GM12878 (cell line): ENCODE results near the gene MORF4L2. TPM values are rescaled to one million over a fixed set of nuclear protein-coding genes. Genes with fewer than 3 reads are reported as not detected.

ENCODE experiments used
- ATAC-seq: fragments of 200-7000 bp; cut with Tn5 transposase; 3 replicates; pipeline ENCODE4 v1.9.1; 2020; ENCODE audit warnings: mild to moderate bottlenecking, moderate library complexity
- BruUV-seq: library from RNA; stranded (reverse); fragments of 400-500 nt; replicated peaks from 2 replicates; lab custom pipeline; 2021; lab: Mats Ljungman, UMichigan
- CTCF ChIA-PET: fragments of 300-600 bp; sonication (Branson Sonifier 250); formaldehyde crosslinking; extraction: SDS; loops from one replicate; lab custom pipeline; 2021; ENCODE audit warnings: inconsistent platforms; lab: Yijun Ruan, JAX
- POLR2A ChIA-PET: fragments of 350-600 bp; formaldehyde crosslinking; extraction: SDS; loops from one replicate; lab custom pipeline; 2021; ENCODE audit warnings: inconsistent platforms; lab: Charles Lee
- RAD21 ChIA-PET: fragments of 300-600 bp; sonication (Branson Sonifier 250); formaldehyde crosslinking; loops from one replicate; lab custom pipeline; 2023; ENCODE audit warnings: antibody characterized with exemption; ENCODE audit not compliant: unreplicated experiment; lab: Charles Lee
- SMC1A ChIA-PET: fragments of 300-600 bp; sonication (Branson Sonifier 250); formaldehyde crosslinking; loops from one replicate; lab custom pipeline; 2023; ENCODE audit not compliant: unreplicated experiment, uncharacterized antibody; lab: Charles Lee
- DNase-seq: peaks from one replicate; pipeline ENCODE4 v3.0.0-alpha.2; 2011; ENCODE audit warnings: low read depth, low spot score
- FAIRE-seq: peaks from 3 replicates; lab custom pipeline; 2011; peaks lifted over from hg19 to GRCh38; lab: Jason Lieb, UNC
- H2AFZ ChIP-seq: 2 replicates; pipeline ENCODE4 v1.6.0; 2011; ENCODE audit warnings: low read depth, low read length, control low read depth; ENCODE audit not compliant: control insufficient read depth
- H3K27ac ChIP-seq: 2 replicates; pipeline ENCODE4 v1.5.1; 2011; ENCODE audit warnings: control low read depth; ENCODE audit not compliant: control insufficient read depth, insufficient read depth
- H3K27me3 ChIP-seq, 2 experiments: replicated peaks in 1 of 2; 2 replicates each; pipeline versions ENCODE4 v1.6.0 to v1.6.1; 2011; ENCODE audit warnings: low read length in 1 of 2; ENCODE audit not compliant: control insufficient read depth in 2 of 2, insufficient read depth in 2 of 2
- H3K36me3 ChIP-seq, 2 experiments: 2 replicates each; pipeline ENCODE4 v1.5.1; 2011; ENCODE audit warnings: low read length in 1 of 2; ENCODE audit not compliant: control insufficient read depth in 2 of 2, insufficient read depth in 2 of 2
- H3K4me1 ChIP-seq: 2 replicates; pipeline ENCODE4 v1.6.1; 2011; ENCODE audit warnings: mild to moderate bottlenecking, low read length, moderate library complexity, mixed read lengths; ENCODE audit not compliant: control insufficient read depth, insufficient read depth
- H3K4me2 ChIP-seq: 2 replicates; pipeline ENCODE4 v1.6.0; 2011; ENCODE audit warnings: control low read depth; ENCODE audit not compliant: control insufficient read depth, insufficient read depth
- H3K4me3 ChIP-seq: fragments of 200-600 bp; sonication (generic); 2 replicates; pipeline ENCODE4 v1.5.1; 2016
- H3K79me2 ChIP-seq: 2 replicates; pipeline ENCODE4 v1.6.0; 2011; ENCODE audit warnings: low read length; ENCODE audit not compliant: control insufficient read depth, insufficient read depth
- H3K9ac ChIP-seq: 2 replicates; pipeline ENCODE4 v1.8.0; 2011; ENCODE audit warnings: low read length, control low read depth, mixed read lengths; ENCODE audit not compliant: control insufficient read depth, insufficient read depth
- H3K9me3 ChIP-seq: replicated peaks from 3 replicates; pipeline ENCODE4 v1.5.1; 2011; ENCODE audit warnings: mild to moderate bottlenecking, low read length; ENCODE audit not compliant: control insufficient read depth, insufficient read depth
- H4K20me1 ChIP-seq: 2 replicates; pipeline ENCODE4 v1.6.0; 2011; ENCODE audit not compliant: control insufficient read depth, insufficient read depth
- CBFB ChIP-seq: IDR thresholded peaks from 2 replicates; pipeline ENCODE4 v1.6.1; 2016; ENCODE audit warnings: antibody characterized with exemption, low read depth
- NFIC ChIP-seq: IDR thresholded peaks from 2 replicates; pipeline ENCODE4 v1.6.1; 2012; ENCODE audit warnings: low read depth, mild to moderate bottlenecking, inconsistent platforms, low read length, moderate library complexity
- RAD51 ChIP-seq: fragments of 450-650 bp; IDR thresholded peaks from 2 replicates; pipeline ENCODE4 v1.6.1; 2016; ENCODE audit warnings: moderate library complexity, mild to moderate bottlenecking, inconsistent platforms
- RELA ChIP-seq: fragments of 450-650 bp; IDR thresholded peaks from 2 replicates; pipeline ENCODE4 v1.8.0; 2014; ENCODE audit warnings: borderline replicate concordance; ENCODE audit not compliant: partially characterized antibody
- ZNF207 ChIP-seq: fragments of 450-650 bp; IDR thresholded peaks from 2 replicates; pipeline ENCODE4 v1.6.1; 2014; ENCODE audit warnings: antibody characterized with exemption, mild to moderate bottlenecking, borderline replicate concordance
- ZNF622 ChIP-seq: fragments of 450-650 bp; IDR thresholded peaks from 2 replicates; pipeline ENCODE4 v1.6.1; 2017; ENCODE audit warnings: mild to moderate bottlenecking, inconsistent platforms
- WGBS: methylation state at CpG from one replicate; pipeline ENCODE4 v1.1.6; 2016; ENCODE audit warnings: low lambda C conversion rate; ENCODE audit not compliant: insufficient replicate concordance, insufficient coverage; ENCODE audit errors: missing lambda C conversion rate; 5-methylcytosine and 5-hydroxymethylcytosine counted together
- in situ Hi-C: fragments of 300-500 bp; cut with MboI; formaldehyde crosslinking; loops from 9 replicates; pipeline ENCODE4 v1.14.3; 2018; ENCODE audit warnings: mixed read lengths
- intact Hi-C: fragments of 100-400 bp; cut with micrococcal nuclease; formaldehyde crosslinking; loops from one replicate; pipeline ENCODE4 v1.14.2; 2022; ENCODE audit not compliant: unreplicated experiment
- polyA plus RNA-seq, 11 experiments: library from polyadenylated mRNA; depleted of rRNA in 4 of 11; unstranded in 6 of 11; stranded (reverse) in 5 of 11; fragments of >200 nt; fragmentation: Nextera tagmentation in 4 of 11; fragmentation: Illumina TruSeq in 1 of 11; extraction: Ambion mirVana in 4 of 11; extraction: Trizol in 1 of 11; gene quantifications; 1 replicate in 1 of 11; 2 replicates in 10 of 11; pipeline versions ENCODE4 v1.2.1 to v1.2.3, GENCODE V29; 2011 to 2016; ENCODE audit warnings: inconsistent platforms in 2 of 11, missing spikeins in 2 of 11, low read depth in 1 of 11
- total RNA-seq, 4 experiments: library from RNA; depleted of rRNA in 3 of 4; stranded (reverse); fragments of >200 nt in 3 of 4; fragmentation: Illumina TruSeq in 1 of 4; extraction: Trizol in 1 of 4; gene quantifications; 2 replicates each; pipeline versions ENCODE4 v1.2.1 to v1.2.3, GENCODE V29; 2013 to 2021
- TF ChIP-seq, protein P1 (sequence below): fragments of 450-650 bp; IDR thresholded peaks from 2 replicates; pipeline ENCODE4 v1.6.1; 2016; ENCODE audit warnings: mild to moderate bottlenecking, moderate library complexity, borderline replicate concordance
- TF ChIP-seq, protein P2 (sequence below): fragments of 450-650 bp; IDR thresholded peaks from 2 replicates; pipeline ENCODE4 v1.6.1; 2017; ENCODE audit warnings: borderline replicate concordance
- TF ChIP-seq, protein P3 (sequence below): fragments of 450-650 bp; formaldehyde crosslinking; IDR thresholded peaks from 2 replicates; pipeline ENCODE4 v1.5.0; 2022; ENCODE audit warnings: mild to moderate bottlenecking, missing genetic modification characterization
- TF ChIP-seq, protein P4 (sequence below): fragments of 450-650 bp; conservative IDR thresholded peaks from 2 replicates; pipeline ENCODE4 v1.6.1; 2017; ENCODE audit warnings: mild to moderate bottlenecking, moderate library complexity

The MORF4L2 gene
- total and polyA plus RNA-seq, 10 of the 15 experiments (the other 5 are each of a cell fraction or from before 2014, with no cell fraction given): 118 to 311 (median 199) TPM

DNA sequence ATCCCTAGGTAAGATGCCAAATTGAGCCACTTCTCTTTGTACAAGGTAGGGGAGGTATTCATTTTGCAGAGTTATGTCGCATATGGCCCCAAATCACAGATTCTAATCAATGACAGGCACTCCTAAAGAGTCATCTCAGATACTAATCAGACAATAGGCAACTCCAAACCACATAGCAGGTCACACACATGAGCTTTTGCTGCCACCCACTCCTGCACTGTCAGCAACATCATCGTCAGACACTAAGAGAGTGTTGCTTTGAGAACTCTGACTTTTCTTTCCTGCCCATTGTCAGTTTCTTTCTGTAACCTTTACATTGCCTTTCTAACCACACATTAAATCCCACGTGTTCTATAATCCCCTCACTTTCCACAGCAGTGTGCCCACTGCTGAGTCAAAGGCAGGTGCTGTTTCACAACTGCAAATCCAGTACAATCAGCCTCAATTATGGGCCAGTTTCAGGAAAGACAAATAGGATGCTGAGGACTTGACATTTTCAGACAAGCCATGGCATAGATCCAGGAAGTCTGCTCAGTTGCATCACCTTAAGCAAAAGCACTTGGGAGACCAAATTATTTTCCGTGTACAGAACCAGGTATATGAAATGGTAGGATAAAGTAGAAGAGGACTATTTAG lies 47.7 kb upstream of the MORF4L2 start (continued):
- TF ChIP-seq, protein P1, sequence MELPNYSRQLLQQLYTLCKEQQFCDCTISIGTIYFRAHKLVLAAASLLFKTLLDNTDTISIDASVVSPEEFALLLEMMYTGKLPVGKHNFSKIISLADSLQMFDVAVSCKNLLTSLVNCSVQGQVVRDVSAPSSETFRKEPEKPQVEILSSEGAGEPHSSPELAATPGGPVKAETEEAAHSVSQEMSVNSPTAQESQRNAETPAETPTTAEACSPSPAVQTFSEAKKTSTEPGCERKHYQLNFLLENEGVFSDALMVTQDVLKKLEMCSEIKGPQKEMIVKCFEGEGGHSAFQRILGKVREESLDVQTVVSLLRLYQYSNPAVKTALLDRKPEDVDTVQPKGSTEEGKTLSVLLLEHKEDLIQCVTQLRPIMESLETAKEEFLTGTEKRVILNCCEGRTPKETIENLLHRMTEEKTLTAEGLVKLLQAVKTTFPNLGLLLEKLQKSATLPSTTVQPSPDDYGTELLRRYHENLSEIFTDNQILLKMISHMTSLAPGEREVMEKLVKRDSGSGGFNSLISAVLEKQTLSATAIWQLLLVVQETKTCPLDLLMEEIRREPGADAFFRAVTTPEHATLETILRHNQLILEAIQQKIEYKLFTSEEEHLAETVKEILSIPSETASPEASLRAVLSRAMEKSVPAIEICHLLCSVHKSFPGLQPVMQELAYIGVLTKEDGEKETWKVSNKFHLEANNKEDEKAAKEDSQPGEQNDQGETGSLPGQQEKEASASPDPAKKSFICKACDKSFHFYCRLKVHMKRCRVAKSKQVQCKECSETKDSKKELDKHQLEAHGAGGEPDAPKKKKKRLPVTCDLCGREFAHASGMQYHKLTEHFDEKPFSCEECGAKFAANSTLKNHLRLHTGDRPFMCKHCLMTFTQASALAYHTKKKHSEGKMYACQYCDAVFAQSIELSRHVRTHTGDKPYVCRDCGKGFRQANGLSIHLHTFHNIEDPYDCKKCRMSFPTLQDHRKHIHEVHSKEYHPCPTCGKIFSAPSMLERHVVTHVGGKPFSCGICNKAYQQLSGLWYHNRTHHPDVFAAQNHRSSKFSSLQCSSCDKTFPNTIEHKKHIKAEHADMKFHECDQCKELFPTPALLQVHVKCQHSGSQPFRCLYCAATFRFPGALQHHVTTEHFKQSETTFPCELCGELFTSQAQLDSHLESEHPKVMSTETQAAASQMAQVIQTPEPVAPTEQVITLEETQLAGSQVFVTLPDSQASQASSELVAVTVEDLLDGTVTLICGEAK: no peak
- TF ChIP-seq ZNF622: no peak
- TF ChIP-seq, all 136 proteins: peak for 0

DNA sequence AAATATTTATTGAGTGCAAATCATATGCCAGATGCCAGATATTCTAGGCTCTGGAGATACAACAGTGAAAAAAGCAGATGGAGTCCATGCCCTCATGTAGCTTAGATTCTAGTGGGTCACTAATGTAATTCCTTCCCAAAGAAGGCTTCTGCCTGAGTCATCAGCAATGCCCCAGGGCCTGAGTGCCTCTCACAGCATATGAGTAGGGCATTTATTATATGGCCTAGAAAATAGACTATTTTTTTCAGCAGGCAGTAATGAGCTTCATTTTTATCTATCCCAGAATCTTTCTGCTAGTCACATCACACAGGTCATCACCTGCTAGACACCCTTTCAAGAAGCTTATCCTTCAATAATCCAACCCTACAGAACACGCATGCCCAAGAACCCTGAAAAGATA lies 46.5 kb upstream of the MORF4L2 start:
- ATAC-seq (no peak), FAIRE-seq (no peak), DNase-seq (no peak)
- no TSS peak for BruUV-seq
- ChIA-PET SMC1A (no interaction called here), CTCF (interaction anchor here (1.7 to 1.9 kb wide), 2 partner anchors 13 to 22 kb away, joined by 4 to 7 read pairs; partner anchors contain the start of gene TMEM31), RAD21 (no interaction called here)
- no peaks in the 10 kb centered on the region for H3K4me1 ChIP-seq
- H3K9me3 ChIP-seq: no peaks in the 10 kb centered on the region
- WGBS: 94% methylated on average over 1 of the region's 1 CpG
- H3K27ac ChIP-seq: no peak overlapping the region
- no peaks in the 10 kb centered on the region for H3K36me3 ChIP-seq
- H3K4me3 ChIP-seq: no peak overlapping the region
- no peak overlapping the region for H3K4me2 ChIP-seq
- H3K79me2 ChIP-seq: no peaks in the 10 kb centered on the region
- no peak for TF ChIP-seq CBFB
- TF ChIP-seq, protein P2, sequence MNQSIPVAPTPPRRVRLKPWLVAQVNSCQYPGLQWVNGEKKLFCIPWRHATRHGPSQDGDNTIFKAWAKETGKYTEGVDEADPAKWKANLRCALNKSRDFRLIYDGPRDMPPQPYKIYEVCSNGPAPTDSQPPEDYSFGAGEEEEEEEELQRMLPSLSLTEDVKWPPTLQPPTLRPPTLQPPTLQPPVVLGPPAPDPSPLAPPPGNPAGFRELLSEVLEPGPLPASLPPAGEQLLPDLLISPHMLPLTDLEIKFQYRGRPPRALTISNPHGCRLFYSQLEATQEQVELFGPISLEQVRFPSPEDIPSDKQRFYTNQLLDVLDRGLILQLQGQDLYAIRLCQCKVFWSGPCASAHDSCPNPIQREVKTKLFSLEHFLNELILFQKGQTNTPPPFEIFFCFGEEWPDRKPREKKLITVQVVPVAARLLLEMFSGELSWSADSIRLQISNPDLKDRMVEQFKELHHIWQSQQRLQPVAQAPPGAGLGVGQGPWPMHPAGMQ: no peak
- TF ChIP-seq, protein P3, sequence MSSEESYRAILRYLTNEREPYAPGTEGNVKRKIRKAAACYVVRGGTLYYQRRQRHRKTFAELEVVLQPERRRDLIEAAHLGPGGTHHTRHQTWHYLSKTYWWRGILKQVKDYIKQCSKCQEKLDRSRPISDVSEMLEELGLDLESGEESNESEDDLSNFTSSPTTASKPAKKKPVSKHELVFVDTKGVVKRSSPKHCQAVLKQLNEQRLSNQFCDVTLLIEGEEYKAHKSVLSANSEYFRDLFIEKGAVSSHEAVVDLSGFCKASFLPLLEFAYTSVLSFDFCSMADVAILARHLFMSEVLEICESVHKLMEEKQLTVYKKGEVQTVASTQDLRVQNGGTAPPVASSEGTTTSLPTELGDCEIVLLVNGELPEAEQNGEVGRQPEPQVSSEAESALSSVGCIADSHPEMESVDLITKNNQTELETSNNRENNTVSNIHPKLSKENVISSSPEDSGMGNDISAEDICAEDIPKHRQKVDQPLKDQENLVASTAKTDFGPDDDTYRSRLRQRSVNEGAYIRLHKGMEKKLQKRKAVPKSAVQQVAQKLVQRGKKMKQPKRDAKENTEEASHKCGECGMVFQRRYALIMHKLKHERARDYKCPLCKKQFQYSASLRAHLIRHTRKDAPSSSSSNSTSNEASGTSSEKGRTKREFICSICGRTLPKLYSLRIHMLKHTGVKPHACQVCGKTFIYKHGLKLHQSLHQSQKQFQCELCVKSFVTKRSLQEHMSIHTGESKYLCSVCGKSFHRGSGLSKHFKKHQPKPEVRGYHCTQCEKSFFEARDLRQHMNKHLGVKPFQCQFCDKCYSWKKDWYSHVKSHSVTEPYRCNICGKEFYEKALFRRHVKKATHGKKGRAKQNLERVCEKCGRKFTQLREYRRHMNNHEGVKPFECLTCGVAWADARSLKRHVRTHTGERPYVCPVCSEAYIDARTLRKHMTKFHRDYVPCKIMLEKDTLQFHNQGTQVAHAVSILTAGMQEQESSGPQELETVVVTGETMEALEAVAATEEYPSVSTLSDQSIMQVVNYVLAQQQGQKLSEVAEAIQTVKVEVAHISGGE (CRISPR knock-in tag): no peak
- TF ChIP-seq RAD51: no peak
- TF ChIP-seq, protein P4, sequence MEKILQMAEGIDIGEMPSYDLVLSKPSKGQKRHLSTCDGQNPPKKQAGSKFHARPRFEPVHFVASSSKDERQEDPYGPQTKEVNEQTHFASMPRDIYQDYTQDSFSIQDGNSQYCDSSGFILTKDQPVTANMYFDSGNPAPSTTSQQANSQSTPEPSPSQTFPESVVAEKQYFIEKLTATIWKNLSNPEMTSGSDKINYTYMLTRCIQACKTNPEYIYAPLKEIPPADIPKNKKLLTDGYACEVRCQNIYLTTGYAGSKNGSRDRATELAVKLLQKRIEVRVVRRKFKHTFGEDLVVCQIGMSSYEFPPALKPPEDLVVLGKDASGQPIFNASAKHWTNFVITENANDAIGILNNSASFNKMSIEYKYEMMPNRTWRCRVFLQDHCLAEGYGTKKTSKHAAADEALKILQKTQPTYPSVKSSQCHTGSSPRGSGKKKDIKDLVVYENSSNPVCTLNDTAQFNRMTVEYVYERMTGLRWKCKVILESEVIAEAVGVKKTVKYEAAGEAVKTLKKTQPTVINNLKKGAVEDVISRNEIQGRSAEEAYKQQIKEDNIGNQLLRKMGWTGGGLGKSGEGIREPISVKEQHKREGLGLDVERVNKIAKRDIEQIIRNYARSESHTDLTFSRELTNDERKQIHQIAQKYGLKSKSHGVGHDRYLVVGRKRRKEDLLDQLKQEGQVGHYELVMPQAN: no peak
- no peak for TF ChIP-seq NFIC
- no peak for TF ChIP-seq ZNF207
- TF ChIP-seq RELA: no peak
- TF ChIP-seq, all 136 proteins: peak for 0
- intact Hi-C loops (no loop called here), in situ Hi-C loops (no loop called here)
- POLR2A ChIA-PET: no interaction called here
- H2AFZ ChIP-seq: no peak overlapping the region
- H3K9ac ChIP-seq: no peak overlapping the region
- no peaks in the 10 kb centered on the region; a peak in 1 of 4 replicates for H3K27me3 ChIP-seq
- no peaks in the 10 kb centered on the region for H4K20me1 ChIP-seq
